Astrocyte (in vitro differentiated cells and primary cell): ENCODE measurements around the gene LEPROT. TPM values are rescaled to one million over a fixed set of nuclear protein-coding genes. Genes with fewer than 3 reads are reported as not detected.

Experiments
- DNase-seq: peaks from one replicate; pipeline ENCODE4 v3.0.0-alpha.2; 2010; ENCODE audit warnings: low read depth
- FAIRE-seq: peaks from 2 replicates; lab custom pipeline; 2011; peaks lifted over from hg19 to GRCh38; lab: Jason Lieb, UNC
- H2AFZ ChIP-seq: 2 replicates; pipeline ENCODE4 v1.6.0; 2012; ENCODE audit warnings: low read depth, low read length, inconsistent platforms
- H3K27ac ChIP-seq: 2 replicates; pipeline ENCODE4 v1.5.1; 2011; ENCODE audit warnings: low read depth, low read length, inconsistent platforms
- H3K27me3 ChIP-seq: 2 replicates; pipeline ENCODE4 v1.6.0; 2011; ENCODE audit warnings: low read length, inconsistent platforms; ENCODE audit not compliant: insufficient read depth
- H3K36me3 ChIP-seq: 2 replicates; pipeline ENCODE4 v1.5.1; 2011; ENCODE audit warnings: low read length, inconsistent platforms; ENCODE audit not compliant: insufficient read depth
- H3K4me1 ChIP-seq: 2 replicates; pipeline ENCODE4 v1.5.1; 2011; ENCODE audit warnings: low read length, inconsistent platforms; ENCODE audit not compliant: insufficient read depth
- H3K4me2 ChIP-seq: 2 replicates; pipeline ENCODE4 v1.6.0; 2012; ENCODE audit warnings: low read length, inconsistent platforms
- H3K4me3 ChIP-seq: 2 replicates; pipeline ENCODE4 v1.5.1; 2011; ENCODE audit warnings: low read depth, mild to moderate bottlenecking, low read length, inconsistent platforms; ENCODE audit not compliant: insufficient read depth
- H3K79me2 ChIP-seq: 2 replicates; pipeline ENCODE4 v1.6.0; 2012; ENCODE audit warnings: mild to moderate bottlenecking, low read length, inconsistent platforms; ENCODE audit not compliant: insufficient read depth
- H3K9ac ChIP-seq: 2 replicates; pipeline ENCODE4 v1.6.0; 2012; ENCODE audit warnings: mild to moderate bottlenecking, low read length, inconsistent platforms
- H3K9me3 ChIP-seq: 2 replicates; pipeline ENCODE4 v1.5.1; 2012; ENCODE audit warnings: low read depth, mild to moderate bottlenecking, low read length, inconsistent platforms; ENCODE audit not compliant: insufficient read depth
- H4K20me1 ChIP-seq: 2 replicates; pipeline ENCODE4 v1.6.0; 2012; ENCODE audit warnings: low read length, inconsistent platforms; ENCODE audit not compliant: insufficient read depth
- H3K27ac Mint-ChIP-seq: one replicate; pipeline ENCODE4 v1.8.0; 2021; ENCODE audit warnings: mild to moderate bottlenecking, mixed read lengths; ENCODE audit not compliant: unreplicated experiment
- H3K27me3 Mint-ChIP-seq: one replicate; pipeline ENCODE4 v1.8.0; 2021; ENCODE audit warnings: low read depth, mixed read lengths; ENCODE audit not compliant: unreplicated experiment
- H3K36me3 Mint-ChIP-seq: one replicate; pipeline ENCODE4 v1.8.0; 2021; ENCODE audit warnings: low read depth, mixed read lengths; ENCODE audit not compliant: unreplicated experiment
- H3K4me1 Mint-ChIP-seq: one replicate; pipeline ENCODE4 v1.8.0; 2021; ENCODE audit warnings: low read depth, mixed read lengths; ENCODE audit not compliant: unreplicated experiment
- H3K4me3 Mint-ChIP-seq: one replicate; pipeline ENCODE4 v1.8.0; 2021; ENCODE audit warnings: mild to moderate bottlenecking, moderate library complexity, mixed read lengths; ENCODE audit not compliant: unreplicated experiment
- H3K9me3 Mint-ChIP-seq: one replicate; pipeline ENCODE4 v1.8.0; 2021; ENCODE audit warnings: mild to moderate bottlenecking, mixed read lengths; ENCODE audit not compliant: unreplicated experiment
- CTCF ChIP-seq: IDR thresholded peaks from 2 replicates; pipeline ENCODE4 v1.5.1; 2011; ENCODE audit warnings: low read depth, mild to moderate bottlenecking, inconsistent platforms, low read length, moderate library complexity; ENCODE audit not compliant: insufficient read depth
- EZH2 ChIP-seq: IDR thresholded peaks from 2 replicates; pipeline ENCODE4 v1.6.1; 2012; ENCODE audit warnings: mild to moderate bottlenecking, low read length, inconsistent platforms; ENCODE audit not compliant: insufficient read depth
- total RNA-seq: library from RNA; stranded (reverse); gene quantifications from 2 replicates; pipeline ENCODE4 v1.2.1, GENCODE V29; 2021

The LEPROT gene
- total RNA-seq, 1 donor from 2014 or later, result 99.4 TPM

GRCh38 chr1:65422241-65423203, 2.1 kb downstream of the LEPROT start:
- Histone ChIP-seq H2AFZ (no peak overlapping the region), H3K27me3 (no peaks in the 10 kb centered on the region), H3K36me3 (peaks cover 11% of the 10 kb centered on the region), H3K9me3 (no peaks in the 10 kb centered on the region), H4K20me1 (no peaks in the 10 kb centered on the region), H3K27ac (peak overlapping the region; percentile 99), H3K4me3 (peak overlapping the region; percentile 95), H3K4me1 (peaks cover 57% of the 10 kb centered on the region), H3K4me2 (peak overlapping the region; percentile 89), H3K9ac (peak overlapping the region; percentile 99), H3K79me2 (peaks cover 52% of the 10 kb centered on the region)
- Mint-ChIP-seq H3K27ac (no peak overlapping the region), H3K4me3 (no peak overlapping the region), H3K27me3 (no peaks in the 10 kb centered on the region), H3K36me3 (peaks cover 10% of the 10 kb centered on the region), H3K9me3 (no peaks in the 10 kb centered on the region), H3K4me1 (peaks cover 34% of the 10 kb centered on the region)
- TF ChIP-seq CTCF (no peak), EZH2 (no peak)
- DNase-seq (peak; percentile 91), FAIRE-seq (no peak)

- peak overlapping the region; percentile 51 for H3K4me2 ChIP-seq
- H3K9me3 Mint-ChIP-seq, result no peaks in the 10 kb centered on the region
- no peaks in the 10 kb centered on the region for H4K20me1 ChIP-seq
- H3K4me1 Mint-ChIP-seq, result peaks cover 35% of the 10 kb centered on the region
- DNase-seq (peak; percentile 91), FAIRE-seq (no peak)
- peaks cover 10% of the 10 kb centered on the region for H3K36me3 Mint-ChIP-seq
- H3K27ac Mint-ChIP-seq, result peak overlapping the region; percentile 98
- H3K27ac ChIP-seq, result peak overlapping the region; percentile 99
- no peaks in the 10 kb centered on the region for H3K9me3 ChIP-seq
- peaks cover 54% of the 10 kb centered on the region for H3K4me1 ChIP-seq
- no peaks in the 10 kb centered on the region for H3K27me3 ChIP-seq
- peak overlapping the region; percentile 19 for H3K4me3 ChIP-seq
- H3K27me3 Mint-ChIP-seq, result no peaks in the 10 kb centered on the region
- peaks cover 52% of the 10 kb centered on the region for H3K79me2 ChIP-seq
- peaks cover 18% of the 10 kb centered on the region for H3K36me3 ChIP-seq
- no peak overlapping the region for H3K4me3 Mint-ChIP-seq
- TF ChIP-seq CTCF (no peak), EZH2 (no peak)
- peak overlapping the region; percentile 59 for H3K9ac ChIP-seq
- no peak overlapping the region for H2AFZ ChIP-seq
Measured at GRCh38 chr1:65423884-65424572, 3.6 kb downstream of the LEPROT start.
